PFSK-1 (cell line): ENCODE data around the gene RGS14.

ENCODE experiments used
- POLR2AphosphoS5 ChIP-seq: IDR thresholded peaks from 2 replicates; pipeline ENCODE4 v1.6.1; 2012; ENCODE audit warnings: low read depth, mild to moderate bottlenecking, control low read depth, low read length, moderate library complexity
- REST ChIP-seq, 2 experiments: IDR thresholded peaks; 2 replicates each; pipeline versions ENCODE4 v1.6.1 to v1.8.0; 2011 to 2012; ENCODE audit warnings: low read depth in 2 of 2, low read length in 2 of 2, control low read depth in 1 of 2, inconsistent platforms in 1 of 2, mild to moderate bottlenecking in 1 of 2, moderate library complexity in 1 of 2; ENCODE audit not compliant: insufficient read depth in 1 of 2

- TF ChIP-seq POLR2AphosphoS5, result no peak
- no peak for TF ChIP-seq REST (IDR thresholded peaks at IDR 0.05; ENCODE audit: insufficient read depth in 1 of 2, low read depth in 2 of 2, low read length in 2 of 2)
Observed at GRCh38 chr5:177412603-177413233, 55.0 kb downstream of the RGS14 start.
